Activated T-helper 9 cell treated with anti-CD3 and anti-CD28 coated beads, Interleukin-2, amount 50 U/mL, for 16 hours (primary cell): ENCODE data around the gene ETV4.

ENCODE experiments used
- DNase-seq: peaks from one replicate; pipeline ENCODE4 v3.0.0-alpha.2; 2020; ENCODE audit warnings: low read depth

The ETV4 gene

DNA sequence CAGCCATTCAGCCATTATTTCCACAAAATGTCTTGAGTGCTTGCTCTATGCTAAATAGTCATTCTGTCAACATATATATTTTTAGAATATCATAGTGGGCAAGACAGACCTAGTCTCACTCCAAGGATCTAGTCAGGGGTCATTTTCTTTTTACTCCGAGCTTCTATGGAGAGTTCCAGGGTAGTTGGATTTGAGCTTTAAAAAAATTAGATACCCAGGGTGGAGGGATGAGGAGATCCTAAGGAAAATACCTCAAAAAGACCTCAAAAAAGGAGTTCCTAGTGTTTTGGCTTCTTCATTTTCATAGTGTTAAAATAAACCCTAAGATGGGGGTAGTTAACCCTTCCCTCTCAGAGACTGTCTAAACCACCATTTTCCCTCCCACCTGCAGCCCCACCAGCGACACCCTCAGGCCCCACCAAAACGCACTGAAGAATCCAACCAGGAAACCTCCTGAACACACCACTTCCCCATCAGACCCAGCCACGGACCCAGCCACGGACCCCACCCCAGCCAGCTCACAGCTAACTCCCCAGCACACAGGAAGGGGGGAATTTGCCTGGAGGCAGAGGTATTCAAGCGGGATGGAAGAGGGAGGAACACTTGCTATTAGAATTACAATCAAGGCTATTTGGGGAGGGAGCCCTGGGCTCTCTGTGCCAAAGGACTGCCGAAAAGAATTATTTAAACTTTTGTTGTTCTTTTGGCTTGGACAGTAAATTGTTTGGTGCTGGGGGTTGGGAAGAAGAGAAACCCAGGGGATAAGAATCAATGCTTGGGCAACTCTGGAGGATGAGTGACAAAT lies 2.2 kb downstream of the ETV4 start:
- no peak for DNase-seq

DNA sequence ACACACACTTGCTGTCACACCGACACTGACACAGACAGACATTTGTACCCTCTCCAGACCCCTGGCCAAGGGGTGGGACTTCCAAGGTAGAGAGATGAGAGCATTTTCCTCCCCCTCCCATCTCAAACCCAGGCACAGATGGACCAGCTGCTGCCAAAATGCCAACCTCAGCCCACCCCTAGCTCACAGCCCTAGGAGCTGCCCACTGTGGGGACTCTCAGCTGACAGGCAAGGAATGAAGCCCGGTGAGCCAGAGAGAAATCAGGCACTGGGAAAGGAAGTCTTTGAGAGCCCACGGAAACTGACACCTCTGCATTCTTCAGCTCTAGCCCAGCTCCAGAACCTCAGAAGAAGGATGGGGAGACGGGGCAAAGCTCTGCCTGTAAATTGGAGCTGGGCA lies 2.8 kb downstream of the ETV4 start:
- no peak for DNase-seq

DNA sequence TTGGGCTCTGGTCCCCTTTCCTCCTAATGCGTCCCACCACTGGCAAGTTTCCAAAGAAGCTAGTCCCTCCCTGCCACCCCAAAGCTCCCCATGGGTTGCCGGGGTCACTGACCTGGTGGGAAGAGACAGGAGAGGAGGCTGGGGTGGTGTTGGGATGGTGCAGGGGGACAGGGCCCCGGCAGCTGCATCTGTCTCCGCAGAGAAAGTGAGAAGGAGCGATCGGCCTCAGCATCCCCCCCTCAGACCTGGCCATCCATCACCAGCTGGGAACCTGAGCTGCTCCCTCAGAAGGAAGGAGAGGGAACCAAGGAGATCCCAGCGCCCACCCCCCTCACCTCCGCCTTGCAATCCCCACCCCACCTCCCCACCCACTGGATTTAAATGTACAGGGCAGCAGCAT lies 3.3 kb downstream of the ETV4 start:
- no peak for DNase-seq

DNA sequence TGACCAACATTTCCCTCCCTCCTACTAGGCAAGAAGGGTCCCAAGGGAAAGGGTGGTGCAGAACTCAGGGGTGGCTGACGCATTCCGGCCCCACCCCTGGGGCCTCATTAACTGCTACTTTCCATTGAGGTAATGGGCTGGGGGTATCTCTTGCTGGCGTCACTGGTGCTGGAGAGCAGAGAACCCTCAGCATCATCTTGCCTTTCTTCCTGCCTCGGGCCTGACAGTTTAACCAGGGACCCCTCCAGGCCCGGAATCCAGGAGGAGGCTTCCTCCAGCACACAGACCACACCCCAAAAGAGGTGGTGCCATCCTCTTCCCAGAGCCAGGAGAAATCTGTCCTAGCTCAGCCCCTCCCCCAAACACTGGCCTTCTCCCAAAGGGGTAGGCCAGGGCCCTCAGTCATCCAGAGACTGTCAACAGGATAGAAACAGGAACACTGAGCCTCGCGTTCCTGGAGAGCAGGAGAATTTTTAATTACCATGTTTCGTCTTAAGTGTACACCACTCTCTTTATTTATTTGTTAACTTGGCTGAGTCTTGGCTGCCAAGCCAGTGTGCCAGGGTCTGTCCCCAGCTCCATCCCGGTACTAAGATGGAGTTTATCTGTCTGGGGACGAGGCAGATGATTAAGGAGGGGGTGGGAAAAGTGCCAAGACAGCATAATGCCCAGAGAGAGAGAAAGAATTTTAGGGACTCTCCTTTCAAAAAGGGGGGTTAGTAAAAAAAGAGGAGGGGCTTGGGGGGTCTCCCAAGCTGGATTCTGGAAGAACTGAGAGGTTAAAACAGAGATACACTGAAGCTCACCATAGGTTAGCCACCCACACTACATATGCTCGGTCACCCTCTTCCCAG lies 5.1 kb downstream of the ETV4 start:
- DNase-seq, result no peak

DNA sequence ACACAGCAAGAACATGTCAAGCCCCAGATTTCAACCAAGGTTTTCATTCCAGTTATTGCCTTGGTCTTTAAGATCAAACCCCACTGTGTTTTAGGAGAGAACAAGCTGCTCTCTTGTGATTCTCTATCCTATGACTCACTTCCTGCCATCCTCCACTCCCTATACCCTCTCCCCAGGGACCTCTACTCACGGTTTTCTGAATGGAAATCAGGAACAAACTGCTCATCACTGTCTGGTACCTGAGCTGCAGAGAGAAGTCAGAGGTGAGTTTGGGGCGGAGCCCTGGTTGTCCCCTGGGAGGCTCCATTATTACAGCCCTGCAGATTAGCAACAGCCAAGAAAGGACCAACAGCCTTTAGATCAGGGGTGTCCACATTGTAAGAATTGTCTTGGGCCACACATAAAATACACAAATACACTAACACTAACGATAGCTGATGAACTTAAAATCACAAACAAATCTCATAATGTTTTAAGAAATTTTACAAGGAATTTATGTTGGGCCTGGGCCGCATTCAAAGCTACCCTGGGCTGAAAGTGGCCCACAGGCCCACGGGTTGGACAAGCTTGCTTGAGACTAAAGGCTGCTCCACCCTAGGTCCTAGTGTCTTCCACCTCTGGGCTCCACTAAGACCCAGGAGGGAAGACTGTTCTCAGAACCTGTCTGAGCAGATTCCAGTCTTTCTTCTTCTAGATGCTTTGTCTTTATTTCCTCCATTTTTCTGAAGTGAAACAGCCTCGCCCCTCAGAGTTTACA lies 9.7 kb downstream of the ETV4 start:
- no peak for DNase-seq

- no peak for DNase-seq
Observed at GRCh38 chr17:43534909-43535308, 11.2 kb downstream of the ETV4 start.

DNA sequence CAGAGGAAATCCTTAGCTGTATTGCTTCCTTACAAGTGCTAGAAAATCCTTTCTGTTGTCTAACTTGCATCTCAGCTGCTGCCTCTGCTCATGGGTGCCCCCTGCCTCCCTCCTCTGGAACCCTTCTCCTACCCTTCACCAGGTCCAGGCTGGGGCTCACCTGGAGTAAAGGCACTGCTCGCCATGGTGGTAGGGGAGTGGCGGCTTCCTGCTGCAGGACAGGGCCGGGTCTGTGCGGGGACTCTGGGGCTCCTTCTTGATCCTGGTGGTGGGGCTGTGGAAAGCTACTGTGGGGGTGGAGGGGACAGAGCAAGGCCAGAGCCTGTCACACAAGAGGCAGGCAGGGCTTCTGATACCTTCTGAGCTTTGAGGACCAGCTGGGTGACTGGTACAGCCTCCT lies 12.4 kb downstream of the ETV4 start:
- DNase-seq, result no peak

- DNase-seq, result no peak
Observed at GRCh38 chr17:43532581-43532980, 13.6 kb downstream of the ETV4 start.

- DNase-seq, result no peak
Observed at GRCh38 chr17:43531955-43532354, 14.2 kb downstream of the ETV4 start.

GRCh38 chr17:43531082-43531378 lies 15.1 kb downstream of the ETV4 start:
- DNase-seq, result no peak

- no peak for DNase-seq
Observed at GRCh38 chr17:43530288-43531081, 15.7 kb downstream of the ETV4 start.

- no peak for DNase-seq
Observed at GRCh38 chr17:43529947-43530287, 16.2 kb downstream of the ETV4 start.

DNA sequence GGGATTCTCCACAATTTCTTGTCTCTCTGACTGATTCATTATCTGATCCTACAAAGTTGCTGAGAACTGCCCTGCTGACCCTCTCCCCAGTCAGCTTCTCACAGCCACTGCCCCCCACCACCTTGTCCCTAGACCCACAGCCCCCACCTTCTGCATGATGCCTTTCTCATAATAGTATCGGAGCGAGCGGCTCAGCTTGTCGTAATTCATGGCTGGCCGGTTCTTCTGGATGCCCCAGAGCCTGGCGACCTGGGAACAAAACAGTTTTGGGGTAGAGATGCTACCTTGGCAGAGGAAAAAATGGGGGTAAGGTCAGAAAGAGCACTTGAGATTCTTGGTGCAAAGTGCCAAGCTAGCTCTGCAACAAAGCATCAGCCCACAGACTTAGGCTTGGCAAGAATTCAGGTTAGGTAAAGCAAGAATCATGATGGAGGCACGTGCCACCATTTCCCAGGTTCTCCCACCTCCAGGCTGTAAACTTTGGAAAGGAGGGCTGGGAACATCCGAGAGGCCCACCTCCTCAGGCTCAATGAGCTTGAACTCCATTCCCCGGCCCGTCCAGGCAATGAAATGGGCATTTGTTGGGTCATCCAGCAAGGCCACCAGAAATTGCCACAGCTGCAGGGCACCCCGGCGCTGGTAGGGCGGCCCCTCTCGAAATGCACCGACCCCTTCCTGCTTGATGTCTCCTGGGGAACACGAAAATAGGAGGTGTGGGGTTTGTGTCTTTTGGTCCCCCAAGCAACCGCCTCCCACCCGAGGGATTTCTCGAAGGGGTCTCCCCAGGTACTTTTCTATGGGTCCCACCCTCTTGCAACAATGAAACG lies 16.9 kb downstream of the ETV4 start:
- no peak for DNase-seq

DNA sequence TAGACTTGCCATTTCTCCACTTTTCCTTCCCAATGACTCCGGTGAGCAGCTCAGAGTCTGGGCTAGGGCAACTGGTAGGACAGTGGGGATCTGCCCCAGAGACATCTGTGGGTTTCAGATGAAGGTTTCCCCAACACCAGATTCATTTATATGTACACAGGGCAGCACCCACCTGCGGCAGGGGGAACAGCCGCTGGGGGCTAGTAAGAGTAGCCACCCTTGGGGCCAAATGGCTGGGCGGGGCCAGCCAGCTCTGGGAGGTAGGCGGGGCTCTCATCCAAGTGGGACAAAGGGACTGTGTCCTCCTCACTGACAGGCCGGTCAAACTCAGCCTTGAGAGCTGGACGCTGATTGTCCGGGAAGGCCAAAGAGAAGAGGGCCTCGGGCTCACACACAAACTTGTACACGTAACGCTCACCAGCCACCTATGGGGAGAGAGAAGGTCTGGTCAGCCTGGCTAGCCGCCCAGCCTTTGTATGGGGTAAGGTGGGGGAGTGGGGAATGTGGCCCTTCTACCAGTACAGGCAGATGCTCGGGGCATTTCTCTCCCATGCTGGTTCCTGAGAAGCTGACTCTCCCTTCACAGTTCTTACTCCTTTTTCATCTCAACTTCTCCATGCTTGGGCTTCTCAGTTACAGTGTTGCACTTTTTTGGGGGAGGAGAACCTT lies 17.7 kb downstream of the ETV4 start:
- no peak for DNase-seq

DNA sequence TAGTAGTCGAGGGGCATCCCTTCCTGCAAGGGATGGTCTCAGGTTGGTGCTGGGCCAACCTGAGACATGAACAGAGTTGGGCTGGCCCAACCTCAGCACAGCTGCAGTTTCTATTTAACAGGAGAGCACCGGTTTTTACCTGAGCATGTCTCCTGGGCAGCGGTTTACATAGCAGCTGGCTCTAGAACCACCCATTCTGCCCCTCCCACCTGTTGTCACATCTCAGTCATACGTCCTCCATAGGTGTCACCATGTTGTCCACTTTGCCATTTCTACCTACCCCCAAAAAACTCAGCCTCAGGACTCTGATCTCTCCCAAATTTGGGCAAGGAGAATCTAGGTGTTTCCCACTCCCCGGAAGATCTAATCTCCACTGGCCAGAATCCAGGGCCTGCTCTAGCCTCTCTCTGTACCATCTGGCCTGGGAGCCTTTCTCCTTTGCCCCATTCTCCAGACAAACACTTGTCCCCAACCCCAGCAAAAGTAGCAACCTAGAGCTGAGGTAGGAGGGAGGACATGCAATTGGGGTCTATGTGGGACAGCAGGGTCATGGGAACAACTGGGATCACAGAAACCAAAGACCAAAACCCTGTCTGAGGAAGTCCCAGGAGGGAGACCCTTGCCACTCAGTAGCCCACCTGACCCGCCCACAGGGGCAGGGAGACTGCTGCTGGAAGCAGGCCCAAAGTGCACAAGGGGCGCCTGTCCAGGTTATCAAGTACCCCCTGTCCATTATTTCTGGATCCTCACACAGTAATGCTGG lies 19.1 kb downstream of the ETV4 start:
- DNase-seq, result no peak

DNA sequence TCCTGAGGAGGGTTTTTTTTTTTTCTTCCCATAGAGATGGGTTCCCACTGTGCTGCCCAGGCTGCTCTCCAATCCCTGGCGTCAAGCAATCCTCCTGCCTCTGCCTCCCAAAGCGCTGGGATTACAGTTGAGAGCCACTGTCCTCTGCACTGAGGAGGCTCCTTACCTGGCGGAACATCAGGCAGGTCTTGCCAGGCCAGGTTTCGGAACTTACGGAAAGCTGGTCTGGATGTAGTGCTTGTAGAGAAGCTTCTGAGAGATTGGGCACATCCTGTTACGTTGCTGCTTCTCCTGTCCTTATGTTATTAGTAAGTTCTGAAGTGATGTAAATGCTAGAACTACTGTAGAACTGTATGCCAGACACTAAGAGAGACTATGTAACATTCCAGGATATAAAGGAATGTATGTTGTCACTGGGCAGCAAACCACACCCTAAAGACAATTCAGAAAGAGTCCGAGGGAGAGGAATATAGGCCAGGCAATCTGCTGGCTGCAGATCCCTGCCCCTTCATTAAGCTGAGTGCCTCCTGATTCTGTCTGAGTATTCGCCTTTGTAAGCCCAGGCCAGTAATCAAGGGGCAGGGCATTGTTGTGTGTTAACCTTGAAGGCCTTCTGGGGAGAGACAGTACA lies 21.1 kb downstream of the ETV4 start:
- no peak for DNase-seq

DNA sequence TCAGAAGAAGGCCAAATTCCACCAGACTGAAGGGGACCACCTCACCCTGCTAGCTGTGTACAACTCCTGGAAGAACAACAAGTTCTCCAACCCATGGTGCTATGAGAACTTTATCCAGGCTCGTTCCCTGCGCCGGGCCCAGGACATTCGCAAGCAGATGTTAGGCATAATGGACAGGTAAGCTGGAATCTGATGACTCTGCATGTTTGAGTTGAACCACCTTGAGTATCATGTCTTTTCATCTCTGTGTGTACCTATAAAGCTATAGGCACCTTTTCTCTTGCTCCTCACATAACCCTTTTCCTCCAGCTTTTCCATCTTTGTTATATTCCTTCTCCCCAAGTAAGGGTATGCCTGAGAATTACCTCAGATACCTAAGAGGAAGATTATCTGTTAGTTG lies 24.8 kb downstream of the ETV4 start:
- no peak for DNase-seq

DNA sequence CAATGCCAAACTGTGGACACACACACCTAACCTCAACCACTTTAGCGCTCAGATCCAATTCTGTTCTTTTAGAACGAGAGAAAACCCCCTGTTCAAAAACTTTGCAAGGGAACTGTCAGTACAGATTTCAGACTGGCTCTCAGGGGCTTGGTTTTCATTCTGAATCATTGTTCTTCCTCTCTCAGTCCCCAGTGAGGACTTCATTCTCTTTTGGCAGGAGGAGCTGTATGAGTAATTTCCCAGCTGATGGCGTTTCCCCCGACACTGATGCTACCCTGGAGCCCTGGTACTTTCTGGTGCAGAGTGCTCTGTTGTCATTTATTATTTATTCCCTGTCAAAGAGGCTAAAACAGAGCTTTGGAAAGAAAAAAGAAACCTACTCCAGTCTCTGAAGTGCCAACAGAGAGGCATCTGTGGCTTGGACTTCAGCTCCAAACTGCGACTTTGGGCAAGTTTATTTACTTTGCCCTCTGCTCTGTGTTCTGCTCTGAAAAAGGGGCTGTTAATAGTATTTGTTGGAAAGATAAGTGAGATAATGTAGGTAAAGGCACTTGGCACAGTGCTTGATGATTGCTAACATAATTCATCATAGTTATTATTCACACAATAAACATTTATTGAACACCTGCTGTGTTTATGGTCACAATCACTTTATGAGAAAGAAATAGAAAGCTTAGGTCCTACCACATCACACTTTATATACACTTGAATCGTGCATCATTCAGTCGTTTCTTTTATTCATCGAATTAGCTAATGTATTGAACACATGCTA lies 28.3 kb downstream of the ETV4 start:
- DNase-seq, result no peak

GRCh38 chr17:43517161-43517560 lies 29.0 kb downstream of the ETV4 start:
- no peak for DNase-seq
